ENCODE measurements around the gene SPCS2.

The SPCS2 gene

DNA sequence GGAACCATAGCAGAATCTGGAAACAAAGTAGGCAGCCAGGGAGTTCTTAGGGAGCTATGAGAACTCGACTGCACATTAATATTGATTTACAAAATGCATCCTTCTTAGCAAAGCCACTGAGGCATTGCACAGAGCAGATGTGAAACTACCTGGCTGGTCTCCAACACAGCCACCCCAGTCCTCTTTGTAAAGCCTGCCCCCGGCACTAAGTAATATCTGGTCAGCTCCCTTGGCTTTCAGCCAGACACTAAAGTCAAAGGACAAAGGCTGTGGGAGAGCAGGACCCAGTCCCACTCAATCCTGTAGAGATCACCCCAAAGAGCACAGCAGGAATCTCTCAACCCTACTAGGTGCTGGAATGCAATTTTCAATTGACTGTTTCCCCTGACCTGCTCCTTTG is 13.0 kb upstream of the SPCS2 start:
- TF ChIP-seq, protein P1, sequence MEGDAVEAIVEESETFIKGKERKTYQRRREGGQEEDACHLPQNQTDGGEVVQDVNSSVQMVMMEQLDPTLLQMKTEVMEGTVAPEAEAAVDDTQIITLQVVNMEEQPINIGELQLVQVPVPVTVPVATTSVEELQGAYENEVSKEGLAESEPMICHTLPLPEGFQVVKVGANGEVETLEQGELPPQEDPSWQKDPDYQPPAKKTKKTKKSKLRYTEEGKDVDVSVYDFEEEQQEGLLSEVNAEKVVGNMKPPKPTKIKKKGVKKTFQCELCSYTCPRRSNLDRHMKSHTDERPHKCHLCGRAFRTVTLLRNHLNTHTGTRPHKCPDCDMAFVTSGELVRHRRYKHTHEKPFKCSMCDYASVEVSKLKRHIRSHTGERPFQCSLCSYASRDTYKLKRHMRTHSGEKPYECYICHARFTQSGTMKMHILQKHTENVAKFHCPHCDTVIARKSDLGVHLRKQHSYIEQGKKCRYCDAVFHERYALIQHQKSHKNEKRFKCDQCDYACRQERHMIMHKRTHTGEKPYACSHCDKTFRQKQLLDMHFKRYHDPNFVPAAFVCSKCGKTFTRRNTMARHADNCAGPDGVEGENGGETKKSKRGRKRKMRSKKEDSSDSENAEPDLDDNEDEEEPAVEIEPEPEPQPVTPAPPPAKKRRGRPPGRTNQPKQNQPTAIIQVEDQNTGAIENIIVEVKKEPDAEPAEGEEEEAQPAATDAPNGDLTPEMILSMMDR (IDR thresholded peaks at IDR 0.05) = no peak

DNA sequence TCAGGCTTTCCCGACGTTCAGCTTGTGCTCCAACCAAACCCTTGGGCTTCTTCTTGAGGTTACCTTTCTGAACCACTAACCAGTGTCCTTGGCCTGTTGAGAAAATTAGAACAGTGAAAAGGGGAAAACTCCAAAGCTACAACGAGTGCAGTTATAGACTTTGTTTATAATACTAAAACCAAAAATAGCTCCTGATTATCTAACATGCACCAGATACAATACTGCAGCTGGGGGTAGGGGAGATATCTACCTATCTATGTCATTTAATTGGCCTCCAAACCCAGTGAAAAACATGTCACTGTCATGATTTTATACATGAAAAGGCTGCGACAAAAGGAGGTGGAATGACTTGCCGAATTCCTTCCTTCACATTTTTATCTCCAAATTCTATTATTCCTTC is 12.1 kb upstream of the SPCS2 start:
- TF ChIP-seq, protein P1 (IDR thresholded peaks at IDR 0.05) = no peak

- TF ChIP-seq, protein P1 (IDR thresholded peaks at IDR 0.05) = no peak
These were observed 11.2 kb upstream of the SPCS2 start for GRCh38 chr11:74937696-74938475.

GRCh38 chr11:74941492-74941891 is 7.6 kb upstream of the SPCS2 start:
- TF ChIP-seq, protein P1 (IDR thresholded peaks at IDR 0.05) = no peak

- TF ChIP-seq, protein P1 (IDR thresholded peaks at IDR 0.05) = no peak
These were observed 6.8 kb upstream of the SPCS2 start for GRCh38 chr11:74942073-74942759.

- TF ChIP-seq, protein P1 (IDR thresholded peaks at IDR 0.05) = no peak
These were observed 544 bp upstream of the SPCS2 start for GRCh38 chr11:74948546-74948897.

DNA sequence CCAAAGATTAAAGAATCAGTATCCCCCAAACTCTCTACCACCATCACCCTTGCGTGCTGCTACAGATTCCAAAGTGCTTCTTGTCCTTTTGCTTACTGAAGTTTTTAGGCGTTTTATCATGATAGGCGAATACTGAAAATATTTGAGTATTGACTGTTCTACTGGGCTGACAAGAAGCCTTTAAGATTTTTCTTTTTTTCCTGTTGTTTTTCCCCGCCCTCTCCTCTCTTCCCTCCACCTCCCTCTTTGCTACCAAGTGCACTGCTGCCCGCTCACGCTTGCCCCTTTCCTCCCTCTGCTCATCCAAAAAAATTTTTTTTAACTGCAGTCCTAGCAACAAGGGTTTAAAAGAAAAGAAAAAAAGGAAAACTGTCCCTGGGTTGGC is 679 bp downstream of the SPCS2 start:
- TF ChIP-seq, protein P1 (IDR thresholded peaks at IDR 0.05) = no peak
